HFFc6 (cell line): ENCODE data around the gene AJUBA. TPM values are rescaled to one million over a fixed set of nuclear protein-coding genes. Genes with fewer than 3 reads are reported as not detected.

Experiments
- DNase-seq: peaks from one replicate; pipeline ENCODE4 v3.0.0-alpha.2; 2018
- H3K27ac Mint-ChIP-seq: 2 replicates; pipeline ENCODE4 v1.8.0; 2020; ENCODE audit warnings: mild to moderate bottlenecking, mixed read lengths
- H3K27me3 Mint-ChIP-seq: 2 replicates; pipeline ENCODE4 v1.8.0; 2021; ENCODE audit warnings: mild to moderate bottlenecking, moderate library complexity, mixed read lengths; ENCODE audit not compliant: insufficient read depth
- H3K36me3 Mint-ChIP-seq: 2 replicates; pipeline ENCODE4 v1.8.0; 2021; ENCODE audit warnings: low read depth, mixed read lengths
- H3K4me1 Mint-ChIP-seq: 2 replicates; pipeline ENCODE4 v1.8.0; 2020; ENCODE audit warnings: low read depth, mixed read lengths
- H3K4me3 Mint-ChIP-seq: 2 replicates; pipeline ENCODE4 v1.8.0; 2020; ENCODE audit warnings: mild to moderate bottlenecking, moderate library complexity, mixed read lengths
- H3K9me3 Mint-ChIP-seq: 2 replicates; pipeline ENCODE4 v1.8.0; 2020; ENCODE audit warnings: mild to moderate bottlenecking, mixed read lengths
- CTCF ChIP-seq: fragments of 200-600 bp; sonication (generic); IDR thresholded peaks from 2 replicates; pipeline ENCODE4 v1.5.0; 2021; ENCODE audit warnings: antibody characterized with exemption, mild to moderate bottlenecking
- total RNA-seq, 6 experiments: library from RNA; stranded (reverse); fragmentation: NEBNext Ultra II Directional; extraction: Animal tissue kit (Norgen Biotek cat#: 25700); gene quantifications; 2 replicates in 1 of 6; 3 replicates in 5 of 6; pipeline ENCODE4 v1.2.3, GENCODE V29; 2021

The AJUBA gene
- total RNA-seq, 6 experiments from 2014 or later = 66.0 to 79.7 (median 74.9) TPM

GRCh38 chr14:22977434-22977683 is 5.0 kb downstream of the AJUBA start:
- no peaks in the 10 kb centered on the region for H3K9me3 Mint-ChIP-seq
- H3K4me3 Mint-ChIP-seq = no peak overlapping the region; the same call in 1 of the 2 replicates
- H3K27ac Mint-ChIP-seq = peak overlapping the region; percentile 86
- peaks cover 54% of the 10 kb centered on the region for H3K36me3 Mint-ChIP-seq
- peaks cover 7% of the 10 kb centered on the region for H3K27me3 Mint-ChIP-seq
- TF ChIP-seq CTCF = no peak
- H3K4me1 Mint-ChIP-seq = peaks cover 71% of the 10 kb centered on the region
- DNase-seq = no peak

GRCh38 chr14:22976620-22977433 is 5.5 kb downstream of the AJUBA start:
- Mint-ChIP-seq H3K27ac (peak overlapping the region; percentile 86), H3K4me3 (no peak overlapping the region; the same call in 1 of the 2 replicates), H3K36me3 (peaks cover 59% of the 10 kb centered on the region), H3K27me3 (peaks cover 7% of the 10 kb centered on the region), H3K9me3 (no peaks in the 10 kb centered on the region), H3K4me1 (peaks cover 77% of the 10 kb centered on the region)
- TF ChIP-seq CTCF = no peak
- no peak for DNase-seq

- H3K36me3 Mint-ChIP-seq = peaks cover 62% of the 10 kb centered on the region
- DNase-seq = no peak
- peak overlapping the region; percentile 42 for H3K4me3 Mint-ChIP-seq
- peaks cover 72% of the 10 kb centered on the region for H3K4me1 Mint-ChIP-seq
- no peaks in the 10 kb centered on the region for H3K9me3 Mint-ChIP-seq
- H3K27me3 Mint-ChIP-seq = peaks cover 4% of the 10 kb centered on the region
- no peak for TF ChIP-seq CTCF
- H3K27ac Mint-ChIP-seq = peak overlapping the region; percentile 79
Measured at GRCh38 chr14:22974530-22975313, 7.6 kb downstream of the AJUBA start.

GRCh38 chr14:22973217-22974032 is 8.9 kb downstream of the AJUBA start:
- Mint-ChIP-seq H3K9me3 (no peaks in the 10 kb centered on the region), H3K27ac (peak overlapping the region; percentile 79), H3K27me3 (peaks cover 2% of the 10 kb centered on the region), H3K4me1 (peaks cover 59% of the 10 kb centered on the region), H3K36me3 (peaks cover 61% of the 10 kb centered on the region), H3K4me3 (peak overlapping the region; percentile 3; the same call in 1 of the 2 replicates)
- DNase-seq = peak; percentile 72
- peak; percentile 86 for TF ChIP-seq CTCF

- no peak for TF ChIP-seq CTCF
- Mint-ChIP-seq H3K27ac (peak overlapping the region; percentile 30), H3K4me3 (no peak overlapping the region)
Measured at GRCh38 chr14:22972313-22972930, 9.9 kb downstream of the AJUBA start.

More at GRCh38 chr14:22972313-22972930, 9.9 kb downstream of the AJUBA start:
- Mint-ChIP-seq H3K27me3 (peaks cover 2% of the 10 kb centered on the region), H3K4me1 (peaks cover 49% of the 10 kb centered on the region), H3K9me3 (no peaks in the 10 kb centered on the region), H3K36me3 (peaks cover 59% of the 10 kb centered on the region)
- DNase-seq = no peak
